ENCODE measurements around the gene ZNF579.

ZNF579 gene

GRCh38 chr19:55611983-55612645, 31.5 kb upstream of the ZNF579 start:
- no peak for DNase-seq

DNA sequence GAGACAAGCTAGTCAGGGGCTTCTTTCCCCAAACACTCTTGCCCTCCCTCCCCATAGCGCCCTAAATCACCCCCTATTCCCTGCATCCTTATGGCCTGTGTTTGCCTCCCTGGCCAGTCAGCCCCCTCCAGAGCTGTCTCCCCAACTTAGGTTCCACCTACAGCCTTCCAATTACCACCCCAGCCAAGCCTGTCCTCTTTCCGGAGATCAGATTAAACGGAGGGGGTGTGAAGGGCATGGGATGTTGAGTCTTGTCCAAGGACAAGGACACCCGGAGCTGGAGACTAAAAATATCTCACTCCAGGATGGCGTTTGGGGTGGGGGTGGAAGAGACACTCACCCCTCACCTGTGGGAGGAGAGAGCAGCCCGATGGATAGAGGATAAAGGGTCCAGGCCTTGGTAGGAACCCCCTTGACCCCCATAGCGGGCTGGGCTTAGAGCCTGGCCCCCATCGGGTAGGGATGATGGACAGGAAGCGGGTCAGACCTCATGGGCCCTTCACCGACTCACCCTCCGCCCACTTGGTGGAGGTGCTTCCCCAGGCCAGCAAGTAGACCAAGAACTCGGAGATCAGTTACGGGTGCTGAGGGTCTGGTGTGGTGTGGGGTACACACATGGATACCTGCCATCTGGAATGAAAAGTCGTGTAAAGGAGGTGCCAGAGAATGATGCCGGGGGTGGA, 30.8 kb upstream of the ZNF579 start:
- DNase-seq = no peak

- no peak for DNase-seq
Measured at GRCh38 chr19:55609326-55609725, 28.7 kb upstream of the ZNF579 start.

GRCh38 chr19:55606817-55607216, 26.2 kb upstream of the ZNF579 start:
- DNase-seq = no peak

- no peak for DNase-seq
Measured at GRCh38 chr19:55606471-55606787, 25.8 kb upstream of the ZNF579 start.

- DNase-seq = peak; percentile 85
Measured at GRCh38 chr19:55605637-55606470, 25.2 kb upstream of the ZNF579 start, which contains the start of gene ZNF865. TSS of gene ZNF865 (plus strand) at chr19:55605647. CDS start at chr19:55613619, 7,972 bp downstream.

GRCh38 chr19:55605207-55605636, 24.6 kb upstream of the ZNF579 start:
- DNase-seq = peak; percentile 99

GRCh38 chr19:55603581-55604292, 23.1 kb upstream of the ZNF579 start:
- no peak for DNase-seq

DNA sequence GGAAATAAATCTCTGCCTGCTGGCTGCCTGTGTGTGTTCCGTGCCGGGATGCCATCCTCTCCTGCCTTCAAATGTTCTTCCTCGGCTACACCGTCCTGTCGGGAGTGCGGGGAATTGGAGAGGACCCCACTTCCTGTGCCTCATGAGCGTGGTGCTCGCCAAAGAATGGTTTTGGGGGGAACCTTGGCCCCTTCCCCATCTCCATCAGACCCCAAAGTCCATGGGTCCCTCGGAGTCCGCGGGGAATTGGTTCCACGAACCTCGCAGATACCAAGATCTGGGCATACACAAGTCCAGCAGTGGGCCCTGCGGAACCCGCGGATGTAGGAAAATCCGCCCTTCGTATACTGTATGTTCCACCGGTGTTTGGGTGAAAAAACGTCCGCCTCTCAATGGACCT, 22.5 kb upstream of the ZNF579 start:
- DNase-seq = no peak

- no peak for DNase-seq
Measured at GRCh38 chr19:55602104-55603001, 21.7 kb upstream of the ZNF579 start.

GRCh38 chr19:55601084-55601483, 20.4 kb upstream of the ZNF579 start:
- DNase-seq = no peak

DNA sequence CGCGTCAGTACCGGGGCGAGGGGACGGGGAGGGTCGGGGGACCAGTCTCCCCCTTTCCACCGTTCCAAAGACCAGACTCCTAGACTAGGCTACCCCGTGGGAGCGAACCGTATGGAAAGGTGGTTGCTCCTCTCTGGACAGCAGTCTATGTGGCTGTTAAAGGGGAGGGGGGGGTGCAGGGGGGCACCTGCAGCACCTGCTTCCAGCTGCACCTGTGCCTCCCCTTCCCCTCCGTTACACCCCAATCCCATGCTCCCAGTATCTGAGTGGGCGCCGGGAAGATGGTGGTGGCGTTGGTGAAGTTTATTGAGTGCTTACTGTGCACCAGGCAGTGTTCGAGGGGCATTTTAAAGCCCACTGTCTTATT, 20.0 kb upstream of the ZNF579 start:
- no peak for DNase-seq

- DNase-seq = peak; percentile 94
Measured at GRCh38 chr19:55599842-55600661, 19.4 kb upstream of the ZNF579 start, which contains the start of gene ZNF524. TSS of gene ZNF524 (plus strand) at chr19:55600288. CDS start at chr19:55602113, 1,825 bp downstream.

- DNase-seq = peak; percentile 98
Measured at GRCh38 chr19:55599468-55599841, 18.8 kb upstream of the ZNF579 start, which contains the start of gene FIZ1. TSS of gene FIZ1 (minus strand) at chr19:55599517. CDS start at chr19:55597865, 1,652 bp downstream.

DNA sequence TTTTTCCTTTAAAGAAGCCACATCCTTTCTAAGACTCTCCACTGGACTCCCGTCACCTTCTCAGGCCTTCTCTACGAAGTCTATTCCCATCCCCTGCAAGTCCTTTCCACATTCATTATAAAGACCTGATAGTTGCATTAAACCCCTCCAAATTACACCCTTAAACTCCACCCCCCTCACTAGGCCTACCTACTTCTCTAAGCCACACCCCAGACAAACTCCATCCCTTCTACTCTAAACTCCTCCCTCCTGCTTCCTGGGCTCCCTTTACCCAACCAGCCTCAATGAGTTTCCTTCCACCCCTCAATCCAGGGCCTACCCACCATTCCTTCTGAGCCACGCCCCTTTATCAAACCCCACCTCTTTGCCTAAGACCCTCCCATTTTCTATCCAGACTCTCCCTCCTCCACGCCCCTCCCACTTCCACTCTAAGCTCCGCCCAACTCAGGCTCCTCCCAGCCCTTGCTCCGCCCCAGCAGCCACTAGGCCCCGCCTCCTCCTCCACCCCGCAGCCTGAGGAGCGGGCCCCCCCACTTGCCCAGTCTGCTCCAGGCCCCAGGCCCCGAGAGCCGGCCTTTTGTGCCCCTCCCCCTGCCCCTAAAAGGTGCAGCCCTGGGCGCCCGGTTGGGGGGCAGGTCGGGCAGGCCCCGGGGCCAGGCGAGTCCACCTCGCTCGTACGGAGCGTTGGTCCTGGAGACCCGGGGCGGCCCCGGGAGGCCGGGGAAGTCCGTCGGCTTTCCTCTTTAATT, 18.2 kb upstream of the ZNF579 start:
- peak; percentile 98 for DNase-seq

GRCh38 chr19:55598034-55598433, 17.4 kb upstream of the ZNF579 start:
- no peak for DNase-seq

- DNase-seq = no peak
Measured at GRCh38 chr19:55597501-55597921, 16.9 kb upstream of the ZNF579 start.

- DNase-seq = no peak
Measured at GRCh38 chr19:55596304-55596703, 15.7 kb upstream of the ZNF579 start.

DNA sequence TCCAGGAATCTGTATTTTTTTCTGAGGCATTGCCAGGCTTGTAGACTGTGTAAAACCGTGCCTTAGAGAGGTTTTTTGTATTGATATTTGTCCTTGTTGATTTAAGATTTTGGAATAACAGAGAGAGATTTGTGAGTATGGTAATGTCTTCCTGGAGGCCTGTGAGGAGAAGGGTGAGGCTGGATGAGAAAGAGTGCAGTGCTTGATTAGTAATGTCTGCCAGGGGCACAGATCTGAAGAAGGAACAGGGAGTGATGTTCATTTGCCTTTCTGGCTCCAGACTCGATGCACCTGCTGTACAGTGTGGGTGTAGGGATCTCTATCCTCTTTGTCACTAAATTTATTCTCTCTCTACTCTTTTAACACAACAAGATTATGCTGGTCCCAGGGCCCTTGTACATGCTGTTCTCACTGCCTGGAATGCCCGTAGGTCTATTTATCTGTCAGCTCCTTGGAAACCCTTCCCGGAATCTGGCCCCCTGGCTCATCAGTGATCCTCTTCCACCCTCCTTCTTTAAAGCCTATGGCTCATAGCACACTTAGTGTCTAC, 14.4 kb upstream of the ZNF579 start:
- no peak for DNase-seq

All from activated CD8-positive, alpha-beta memory T cell treated with anti-CD3 and anti-CD28 coated beads for 24 hours (primary cell).